Osteoblast (primary cell): ENCODE results near the gene ARHGEF16. TPM values are rescaled to one million over a fixed set of nuclear protein-coding genes. Genes with fewer than 3 reads are reported as not detected.

Experiments used
- DNase-seq: peaks from one replicate; pipeline ENCODE4 v3.0.0; 2011; ENCODE audit warnings: low spot score, mixed read lengths; ENCODE audit not compliant: insufficient read length; ENCODE audit errors: missing footprints
- H2AFZ ChIP-seq: 2 replicates; pipeline ENCODE4 v1.6.0; 2011; ENCODE audit warnings: mild to moderate bottlenecking, low read length
- H3K27ac ChIP-seq: 2 replicates; pipeline ENCODE4 v1.5.1; 2011; ENCODE audit warnings: mild to moderate bottlenecking, low read depth, low read length, moderate library complexity
- H3K27me3 ChIP-seq: 2 replicates; pipeline ENCODE4 v1.6.0; 2012; ENCODE audit warnings: mild to moderate bottlenecking, control low read depth, inconsistent platforms, low read length, moderate library complexity; ENCODE audit not compliant: insufficient read depth
- H3K36me3 ChIP-seq: 2 replicates; pipeline ENCODE4 v1.5.1; 2011; ENCODE audit warnings: mild to moderate bottlenecking, low read length, control low read depth, moderate library complexity; ENCODE audit not compliant: insufficient read depth
- H3K4me1 ChIP-seq: 2 replicates; pipeline ENCODE4 v1.5.1; 2011; ENCODE audit warnings: mild to moderate bottlenecking, low read length, control low read depth, moderate library complexity; ENCODE audit not compliant: insufficient read depth
- H3K4me2 ChIP-seq: 2 replicates; pipeline ENCODE4 v1.6.0; 2011; ENCODE audit warnings: mild to moderate bottlenecking, low read length; ENCODE audit not compliant: insufficient read depth
- H3K4me3 ChIP-seq: fragments of 200-600 bp; sonication (generic); 3 replicates; pipeline ENCODE4 v1.5.1; 2012; ENCODE audit warnings: mild to moderate bottlenecking, low read length, inconsistent platforms; ENCODE audit not compliant: insufficient read depth
- H3K79me2 ChIP-seq: 2 replicates; pipeline ENCODE4 v1.6.0; 2012; ENCODE audit warnings: mild to moderate bottlenecking, low read length, control low read depth, inconsistent platforms; ENCODE audit not compliant: insufficient read depth
- H3K9me3 ChIP-seq: 2 replicates; pipeline ENCODE4 v1.5.1; 2011; ENCODE audit warnings: low read depth, low read length, control low read depth
- H4K20me1 ChIP-seq: 2 replicates; pipeline ENCODE4 v1.6.0; 2012; ENCODE audit warnings: mild to moderate bottlenecking, low read length, control low read depth; ENCODE audit not compliant: insufficient read depth
- CTCF ChIP-seq: IDR thresholded peaks from 2 replicates; pipeline ENCODE4 v1.5.1; 2011; ENCODE audit warnings: mild to moderate bottlenecking, low read depth, low read length, moderate library complexity; ENCODE audit errors: extremely low read depth
- total RNA-seq: library from RNA; depleted of rRNA; stranded (reverse); fragments of >200 nt; gene quantifications from 2 replicates; pipeline ENCODE4 v1.2.3, GENCODE V29; 2012

ARHGEF16 gene
- total RNA-seq, 1 donor: not detected

GRCh38 chr1:3465091-3465934, 10.8 kb downstream of the ARHGEF16 start:
- Histone ChIP-seq H3K4me3 (no peak overlapping the region), H4K20me1 (no peaks in the 10 kb centered on the region), H2AFZ (no peak overlapping the region), H3K27me3 (peaks cover 6% of the 10 kb centered on the region), H3K9me3 (no peaks in the 10 kb centered on the region), H3K4me1 (no peaks in the 10 kb centered on the region), H3K4me2 (no peak overlapping the region), H3K36me3 (no peaks in the 10 kb centered on the region), H3K27ac (no peak overlapping the region), H3K79me2 (no peaks in the 10 kb centered on the region)
- TF ChIP-seq CTCF: no peak
- peak; percentile 90 for DNase-seq

GRCh38 chr1:3465935-3466321, 11.5 kb downstream of the ARHGEF16 start:
- H3K4me1 ChIP-seq: no peaks in the 10 kb centered on the region
- TF ChIP-seq CTCF: no peak

GRCh38 chr1:3466366-3467075, 12.1 kb downstream of the ARHGEF16 start:
- peak; percentile 84 for DNase-seq
- Histone ChIP-seq H4K20me1 (no peaks in the 10 kb centered on the region), H3K9me3 (no peaks in the 10 kb centered on the region), H3K4me3 (no peak overlapping the region), H3K79me2 (no peaks in the 10 kb centered on the region), H3K27ac (no peak overlapping the region), H2AFZ (no peak overlapping the region), H3K27me3 (peaks cover 6% of the 10 kb centered on the region), H3K4me1 (peaks cover 1% of the 10 kb centered on the region), H3K4me2 (no peak overlapping the region), H3K36me3 (no peaks in the 10 kb centered on the region)
- no peak for TF ChIP-seq CTCF

More at GRCh38 chr1:3465935-3466321, 11.5 kb downstream of the ARHGEF16 start:
- Histone ChIP-seq H2AFZ (no peak overlapping the region), H3K4me2 (no peak overlapping the region), H3K36me3 (no peaks in the 10 kb centered on the region), H3K27me3 (peaks cover 6% of the 10 kb centered on the region), H3K79me2 (no peaks in the 10 kb centered on the region), H3K4me3 (no peak overlapping the region), H3K27ac (no peak overlapping the region), H3K9me3 (no peaks in the 10 kb centered on the region), H4K20me1 (no peaks in the 10 kb centered on the region)
- peak; percentile 91 for DNase-seq
